Measurements from ENCODE around the gene GLI3.

GLI3 gene

DNA sequence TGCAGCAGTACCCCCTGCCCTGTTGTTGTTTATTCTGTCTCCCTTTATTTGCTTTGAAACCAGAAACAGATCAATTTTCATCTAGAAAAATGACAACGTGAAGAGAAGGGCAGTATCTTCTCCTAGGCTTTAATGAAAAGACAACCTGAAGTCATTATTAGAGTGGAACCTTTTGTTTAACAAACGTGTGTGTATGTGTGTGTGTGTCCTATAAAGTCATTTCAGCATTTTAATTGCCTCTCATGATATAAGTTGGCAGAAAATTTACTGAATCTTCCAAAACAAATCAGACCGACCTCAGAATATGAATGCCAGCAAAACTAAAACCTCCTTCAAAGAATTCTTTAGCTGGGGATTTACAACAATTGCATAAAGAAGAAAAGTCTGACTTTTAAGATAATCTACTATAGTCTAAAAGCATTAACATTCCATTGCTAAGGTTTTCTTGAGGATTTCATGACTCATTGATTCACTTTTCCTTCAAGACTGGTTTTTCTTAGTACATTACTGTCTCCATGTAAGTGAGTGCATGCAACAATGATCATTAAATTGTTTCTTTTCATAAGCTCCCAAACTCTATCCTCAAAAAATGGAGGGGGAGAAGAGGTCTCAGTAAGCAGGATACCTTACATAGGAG is 3.2 kb downstream of the GLI3 start:
- no peak overlapping the region for H2AFZ ChIP-seq (ENCODE audit: low read length)
- no peaks in the 10 kb centered on the region for H4K20me1 ChIP-seq (ENCODE audit: insufficient read depth, low read length)
- DNase-seq, result no peak
- H3K4me3 ChIP-seq (ENCODE audit: low read length), result no peak overlapping the region
- no peak overlapping the region for H3K9ac ChIP-seq (ENCODE audit: low read length)
- no peaks in the 10 kb centered on the region for H3K9me2 ChIP-seq (replicated peaks; ENCODE audit: insufficient read depth, low read length)
- H3K36me3 ChIP-seq (replicated peaks; ENCODE audit: insufficient read depth, low read length), result no peaks in the 10 kb centered on the region
- H3K27ac ChIP-seq (ENCODE audit: low read length), result no peak overlapping the region
- no peaks in the 10 kb centered on the region for H3K27me3 ChIP-seq (replicated peaks; ENCODE audit: insufficient read depth, low read length)
- no peaks in the 10 kb centered on the region for H3K79me2 ChIP-seq (ENCODE audit: low read length)
- no peaks in the 10 kb centered on the region for H3K9me3 ChIP-seq (replicated peaks; ENCODE audit: insufficient read depth, low read length)
- no peaks in the 10 kb centered on the region for H3F3A ChIP-seq (ENCODE audit: insufficient read depth, low read length)
- TF ChIP-seq EZH2 (optimal IDR thresholded peaks at IDR 0.05; ENCODE audit: low read depth, low read length), result no peak
- no peak for TF ChIP-seq CTCF (IDR thresholded peaks at IDR 0.05; ENCODE audit: low read length)
- no peak for TF ChIP-seq EZH2phosphoT487 (IDR thresholded peaks at IDR 0.05; ENCODE audit: low read length)
- no peaks in the 10 kb centered on the region for H3K4me1 ChIP-seq (ENCODE audit: low read length)
- no peak overlapping the region for H3K4me2 ChIP-seq (ENCODE audit: low read depth, low read length)

DNA sequence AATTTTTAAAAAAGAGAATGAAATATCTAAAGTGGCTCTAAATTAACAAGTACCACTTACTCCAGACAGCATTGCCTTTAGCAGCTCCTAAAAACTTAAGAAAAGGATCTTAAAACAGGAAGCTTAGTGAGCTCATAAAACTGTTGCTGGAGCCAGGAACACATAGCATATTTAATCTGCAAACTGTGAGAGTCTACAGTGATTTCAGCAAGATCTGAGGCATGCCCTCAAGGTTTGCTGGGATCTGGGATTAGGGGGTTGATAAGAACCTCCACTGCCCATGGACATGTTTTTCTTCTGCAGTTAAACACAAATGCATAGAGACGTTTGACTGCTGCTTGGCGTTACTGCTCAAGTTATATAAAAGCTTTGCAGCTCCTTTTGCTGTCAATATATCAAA is 3.8 kb downstream of the GLI3 start:
- TF ChIP-seq EZH2 (optimal IDR thresholded peaks at IDR 0.05; ENCODE audit: low read depth, low read length), result no peak
- no peak for TF ChIP-seq EZH2phosphoT487 (IDR thresholded peaks at IDR 0.05; ENCODE audit: low read length)
- TF ChIP-seq CTCF (IDR thresholded peaks at IDR 0.05; ENCODE audit: low read length), result no peak
- Histone ChIP-seq H3K4me3 (ENCODE audit: low read length) (no peak overlapping the region), H3K36me3 (replicated peaks; ENCODE audit: insufficient read depth, low read length) (no peaks in the 10 kb centered on the region), H3K4me1 (ENCODE audit: low read length) (no peaks in the 10 kb centered on the region), H3K4me2 (ENCODE audit: low read depth, low read length) (no peak overlapping the region), H3F3A (ENCODE audit: insufficient read depth, low read length) (no peaks in the 10 kb centered on the region), H2AFZ (ENCODE audit: low read length) (no peak overlapping the region), H3K79me2 (ENCODE audit: low read length) (no peaks in the 10 kb centered on the region), H3K27ac (ENCODE audit: low read length) (no peak overlapping the region), H4K20me1 (ENCODE audit: insufficient read depth, low read length) (no peaks in the 10 kb centered on the region), H3K9ac (ENCODE audit: low read length) (no peak overlapping the region), H3K9me2 (replicated peaks; ENCODE audit: insufficient read depth, low read length) (no peaks in the 10 kb centered on the region), H3K9me3 (replicated peaks; ENCODE audit: insufficient read depth, low read length) (no peaks in the 10 kb centered on the region), H3K27me3 (replicated peaks; ENCODE audit: insufficient read depth, low read length) (no peaks in the 10 kb centered on the region)
- DNase-seq, result no peak

GRCh38 chr7:42232275-42232674 is 4.7 kb downstream of the GLI3 start:
- DNase-seq, result no peak
- H3K36me3 ChIP-seq (replicated peaks; ENCODE audit: insufficient read depth, low read length), result no peaks in the 10 kb centered on the region
- TF ChIP-seq EZH2 (optimal IDR thresholded peaks at IDR 0.05; ENCODE audit: low read depth, low read length), result no peak
- no peak for TF ChIP-seq EZH2phosphoT487 (IDR thresholded peaks at IDR 0.05; ENCODE audit: low read length)
- TF ChIP-seq CTCF (IDR thresholded peaks at IDR 0.05; ENCODE audit: low read length), result no peak
- no peaks in the 10 kb centered on the region for H3K9me3 ChIP-seq (replicated peaks; ENCODE audit: insufficient read depth, low read length)
- no peaks in the 10 kb centered on the region for H3K4me1 ChIP-seq (ENCODE audit: low read length)
- H3K4me3 ChIP-seq (ENCODE audit: low read length), result no peak overlapping the region
- H3K27ac ChIP-seq (ENCODE audit: low read length), result no peak overlapping the region
- H2AFZ ChIP-seq (ENCODE audit: low read length), result no peak overlapping the region
- H3K9me2 ChIP-seq (replicated peaks; ENCODE audit: insufficient read depth, low read length), result no peaks in the 10 kb centered on the region
- H4K20me1 ChIP-seq (ENCODE audit: insufficient read depth, low read length), result no peaks in the 10 kb centered on the region
- no peaks in the 10 kb centered on the region for H3K27me3 ChIP-seq (replicated peaks; ENCODE audit: insufficient read depth, low read length)
- no peaks in the 10 kb centered on the region for H3K79me2 ChIP-seq (ENCODE audit: low read length)
- no peak overlapping the region for H3K4me2 ChIP-seq (ENCODE audit: low read depth, low read length)
- no peak overlapping the region for H3K9ac ChIP-seq (ENCODE audit: low read length)
- no peaks in the 10 kb centered on the region for H3F3A ChIP-seq (ENCODE audit: insufficient read depth, low read length)
